Stimulated activated CD4-positive, alpha-beta T cell treated with anti-CD3 and anti-CD28 coated beads, TNF-alpha, amount 100 ng/mL, for 24 hours (primary cell): Measurements from ENCODE around the gene KLHDC1.
"Not testable (repeated sequence)": the region's sequence is repeated elsewhere in the genome, so short reads cannot be mapped to it uniquely, and the experiment has no call there.

Experiments
- DNase-seq, 3 experiments: peaks; one replicate each; pipeline ENCODE4 v3.0.0-alpha.2; 2020; ENCODE audit warnings: low read depth in 3 of 3

The KLHDC1 gene

DNA sequence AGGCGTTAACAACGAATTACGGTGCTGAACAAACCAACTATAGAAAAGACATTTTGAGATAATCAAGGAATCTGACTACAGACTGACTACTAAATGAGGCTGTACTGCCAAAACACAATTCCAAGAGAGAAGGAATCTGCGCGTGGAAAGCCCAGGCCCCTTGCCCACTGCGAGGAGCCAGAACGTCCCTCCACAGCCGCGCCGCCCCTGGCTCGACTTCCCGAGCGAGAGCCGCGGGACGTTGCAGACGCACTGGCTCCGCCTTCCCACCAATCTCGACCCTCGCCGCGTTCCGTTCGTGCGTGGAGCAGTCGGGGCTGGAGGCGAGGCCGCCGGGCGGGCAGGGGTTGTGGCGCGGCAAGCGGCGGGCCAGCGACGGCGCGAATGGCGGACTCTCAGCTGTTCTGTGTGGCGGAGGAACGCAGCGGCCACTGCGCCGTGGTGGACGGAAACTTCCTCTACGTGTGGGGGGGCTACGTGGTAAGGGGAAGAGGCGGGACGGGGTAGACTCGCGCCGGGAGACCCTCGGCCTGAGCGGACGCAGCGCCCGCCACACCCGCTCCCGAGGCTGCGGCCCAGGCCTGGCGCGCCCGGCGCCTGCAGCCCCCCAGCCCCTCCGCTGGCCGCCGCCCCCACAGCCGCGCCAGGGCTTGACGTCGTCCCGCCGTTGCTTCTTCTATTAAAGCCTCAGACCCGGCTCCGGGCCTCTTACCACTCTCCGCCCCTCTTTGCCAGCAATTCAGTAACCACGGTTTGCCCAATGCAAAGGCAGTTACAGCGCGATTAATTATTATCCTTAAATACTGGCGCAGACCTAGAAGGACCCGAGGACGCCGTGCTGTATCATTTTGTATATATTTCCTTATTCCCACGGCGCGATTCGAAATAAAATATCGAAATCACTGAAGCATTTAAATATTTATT, at the start of gene KLHDC1:
Gene KLHDC1, plus strand, starts transcription at position 310 of the 924 bp plus-strand sequence. Its CDS starts 75 bp downstream, at position 385.
- peak; percentile 55 to 71 (median 63) for DNase-seq

GRCh38 chr14:49653508-49653907, 39.4 kb upstream of the KLHDC1 start:
- DNase-seq = no peak

- no peak for DNase-seq
These were observed 38.4 kb upstream of the KLHDC1 start for GRCh38 chr14:49654511-49654910.

GRCh38 chr14:49657500-49657899, 35.4 kb upstream of the KLHDC1 start:
- DNase-seq = not testable (repeated sequence)

DNA sequence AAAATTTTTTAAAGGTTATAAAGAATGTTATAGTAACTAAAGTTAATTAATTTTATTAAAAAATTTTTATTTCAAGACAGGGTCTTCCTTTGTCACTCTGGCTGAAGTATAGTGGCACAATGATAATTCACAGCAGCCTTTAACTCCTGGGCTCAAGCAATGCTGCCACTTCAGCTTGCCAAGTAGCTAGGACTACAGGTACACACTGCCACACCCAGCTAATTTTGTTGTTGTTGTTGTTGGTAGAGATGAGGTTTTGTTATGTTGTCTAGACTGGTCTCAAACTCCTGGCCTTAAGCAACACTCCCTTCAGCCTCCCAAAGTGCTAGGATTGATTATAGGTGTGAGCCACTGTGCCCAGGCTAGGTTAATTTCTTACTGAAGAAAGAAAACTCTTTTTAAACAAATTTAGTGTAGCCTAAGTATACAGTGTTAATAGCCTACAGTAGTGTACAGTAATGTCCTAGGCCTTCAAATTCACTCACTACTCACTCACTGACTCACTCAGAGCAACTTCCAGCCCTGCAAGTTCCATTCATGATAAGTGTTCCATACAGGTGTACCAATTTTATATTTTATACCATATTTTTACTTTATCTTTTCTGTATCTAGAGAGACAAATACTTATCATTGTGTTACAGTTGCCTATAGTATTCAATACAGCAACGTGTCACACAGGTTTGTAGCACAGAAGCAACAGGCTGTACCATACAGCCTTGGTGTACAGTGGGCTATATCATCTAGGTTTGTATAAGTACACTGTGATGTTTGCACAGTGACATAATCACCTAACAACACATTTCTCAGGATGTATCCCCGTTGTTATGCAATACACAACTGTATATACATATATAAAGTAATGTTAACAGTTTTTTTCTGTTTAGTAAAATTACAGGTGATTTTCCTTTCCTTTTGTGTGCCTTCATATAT, 33.1 kb upstream of the KLHDC1 start:
- DNase-seq = no peak

DNA sequence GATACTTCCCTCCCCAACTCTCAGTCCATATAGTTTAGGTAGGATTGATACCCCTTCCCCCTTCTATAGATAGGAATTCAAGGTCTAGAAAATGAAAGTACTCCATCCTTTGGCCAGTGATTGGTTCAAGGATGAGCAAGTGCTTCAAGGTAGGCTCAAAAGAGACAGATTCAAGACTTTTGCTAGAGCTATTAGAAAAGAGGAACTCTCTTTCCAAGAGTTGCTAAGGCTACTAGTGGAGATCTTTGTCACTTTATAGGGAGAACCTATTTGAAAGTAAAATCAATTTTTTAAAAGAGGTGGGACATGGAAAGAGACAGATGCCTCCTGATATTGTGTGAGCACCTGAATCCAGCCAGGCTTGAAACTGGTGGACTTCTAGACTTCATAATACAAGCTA, 22.4 kb upstream of the KLHDC1 start:
- no peak for DNase-seq

GRCh38 chr14:49673586-49673985, 19.3 kb upstream of the KLHDC1 start:
- no peak for DNase-seq

- no peak for DNase-seq
These were observed 15.3 kb upstream of the KLHDC1 start for GRCh38 chr14:49677643-49678042.

DNA sequence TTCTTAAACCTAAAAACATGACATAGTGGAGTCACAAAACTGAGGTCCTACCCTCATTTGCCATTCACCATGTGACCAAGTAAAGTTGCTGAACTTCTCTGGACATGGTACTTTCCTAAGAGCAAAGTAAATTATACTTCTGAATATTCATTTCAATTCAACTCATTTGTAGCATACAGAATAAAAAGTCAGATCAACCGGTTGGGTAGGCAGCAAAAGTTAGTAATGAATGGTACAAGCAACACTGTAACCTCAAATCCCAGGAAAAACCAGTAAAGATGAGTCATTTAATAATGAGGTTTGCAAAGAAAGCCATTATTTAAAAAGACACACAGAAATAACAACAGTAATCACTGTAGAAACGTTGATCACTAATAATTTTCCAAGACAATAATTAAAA, 13.6 kb upstream of the KLHDC1 start:
- DNase-seq = no peak

- no peak for DNase-seq
These were observed 6.5 kb upstream of the KLHDC1 start for GRCh38 chr14:49686425-49686824.

DNA sequence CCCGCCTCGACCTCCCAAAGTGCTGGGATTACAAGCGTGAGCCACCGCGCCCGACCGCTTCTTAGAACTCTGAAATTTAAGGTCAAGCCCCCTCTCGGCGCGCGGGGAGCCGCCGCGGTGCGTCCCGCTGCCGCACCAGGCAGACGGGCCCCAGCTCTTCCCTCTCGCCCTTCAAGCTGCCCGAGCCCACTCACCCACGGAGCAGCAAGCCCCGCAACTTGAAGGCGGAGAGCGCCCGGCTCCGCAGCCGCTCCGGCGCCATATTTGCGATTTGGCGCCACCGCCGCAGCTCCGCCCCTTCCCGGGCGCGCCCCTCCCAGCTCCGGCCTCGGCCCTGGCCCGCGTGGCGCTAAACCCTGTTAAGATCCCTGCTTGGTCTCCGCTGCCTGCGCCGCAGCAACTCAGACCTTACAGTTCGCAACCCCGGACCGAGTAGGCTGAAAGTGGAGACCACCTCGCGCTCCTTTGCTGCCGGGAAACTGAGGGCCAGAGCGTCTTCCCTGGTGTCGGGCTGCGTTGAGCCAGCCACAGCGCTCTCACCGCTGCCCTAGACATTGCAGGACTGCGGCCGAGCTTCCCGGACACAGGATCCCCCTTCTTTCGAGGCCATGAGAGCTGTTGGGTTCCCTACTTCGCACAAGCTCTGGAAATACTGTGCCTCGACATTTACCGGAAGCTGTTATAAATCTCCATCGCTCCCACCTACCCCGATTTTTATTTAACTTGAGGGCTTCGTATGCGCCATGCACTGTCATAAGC, 4.8 kb upstream of the KLHDC1 start, which contains the start of gene POLE2:
Gene POLE2, minus strand, starts transcription at position 273 of the 759 bp plus-strand sequence. Its CDS starts 11 bp downstream, at position 262.
- peak; percentile 57 to 80 (median 68) for DNase-seq

- no peak for DNase-seq
These were observed 4.3 kb upstream of the KLHDC1 start for GRCh38 chr14:49688701-49689030.

GRCh38 chr14:49691031-49691430, 1.9 kb upstream of the KLHDC1 start:
- DNase-seq = no peak

- no peak for DNase-seq
These were observed 645 bp upstream of the KLHDC1 start for GRCh38 chr14:49692193-49692757.

- DNase-seq = not testable (repeated sequence)
These were observed 810 bp downstream of the KLHDC1 start for GRCh38 chr14:49693735-49694124.

DNA sequence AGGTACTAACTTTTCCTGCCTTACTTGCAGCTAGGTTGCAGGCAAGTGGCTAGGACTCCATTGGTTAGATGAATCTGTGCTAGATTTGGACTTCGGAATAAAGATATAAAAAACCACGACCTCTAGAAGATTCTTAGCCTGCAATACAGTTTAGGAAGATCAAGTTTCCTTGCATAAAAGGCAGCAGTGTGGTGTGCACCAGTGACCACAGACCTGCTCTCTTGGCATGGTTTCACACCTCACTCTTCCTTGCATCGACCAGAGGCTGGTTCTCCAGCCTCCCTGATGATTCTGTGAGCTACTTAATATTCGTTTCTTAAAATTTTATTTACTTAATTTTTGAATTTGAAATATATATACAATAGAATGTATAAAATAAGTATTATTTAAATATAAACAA, 9.8 kb downstream of the KLHDC1 start:
- DNase-seq = no peak

GRCh38 chr14:49703965-49704364, 11.0 kb downstream of the KLHDC1 start:
- DNase-seq = no peak

- not testable (repeated sequence) for DNase-seq
These were observed 11.6 kb downstream of the KLHDC1 start for GRCh38 chr14:49704471-49704870.

DNA sequence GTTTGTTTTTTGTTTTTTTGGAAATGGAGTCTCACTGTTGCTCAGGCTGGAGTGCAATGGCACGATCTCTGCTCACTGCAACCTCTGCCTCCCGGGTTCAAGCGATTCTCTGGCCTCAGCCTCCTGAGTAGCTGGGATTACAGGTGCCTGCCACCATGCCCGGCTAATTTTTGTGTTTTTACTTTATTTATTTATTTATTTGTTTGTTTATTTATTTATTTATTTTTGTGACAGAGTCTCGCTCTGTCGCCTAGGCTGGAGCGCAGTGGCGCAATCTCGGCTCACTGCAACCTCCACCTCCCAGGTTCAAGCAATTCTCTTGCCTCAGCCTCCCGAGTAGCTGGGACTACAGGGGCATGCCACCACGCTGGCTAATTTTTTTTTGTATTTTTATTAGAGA, 18.1 kb downstream of the KLHDC1 start:
- DNase-seq = not testable (repeated sequence)

DNA sequence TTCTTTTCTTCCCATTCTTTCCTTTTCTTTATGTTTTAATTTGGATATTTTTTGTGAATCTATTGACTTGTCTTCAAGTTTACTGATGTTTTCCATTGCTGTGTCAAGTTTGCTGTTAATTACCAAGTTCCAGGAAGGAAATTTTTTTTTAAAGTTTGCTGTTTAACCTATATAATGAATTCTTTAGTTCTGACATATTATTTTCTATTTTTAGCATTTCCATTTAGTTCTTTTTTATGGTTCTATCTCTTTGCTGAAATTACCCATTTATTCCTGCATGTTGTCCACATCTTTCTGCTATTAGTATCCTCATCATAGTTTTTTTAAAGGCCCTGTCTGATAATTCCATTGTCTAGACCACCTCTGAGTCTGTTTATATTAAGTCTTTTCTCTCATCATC, 27.8 kb downstream of the KLHDC1 start:
- no peak for DNase-seq

- not testable (repeated sequence) for DNase-seq
These were observed 29.0 kb downstream of the KLHDC1 start for GRCh38 chr14:49721733-49722435.
